GM18507 (cell line): Measurements from ENCODE around the gene MME.
"Not testable (repeated sequence)": the region's sequence is repeated elsewhere in the genome, so short reads cannot be mapped to it uniquely, and the experiment has no call there.

Experiments used
- DNase-seq: peaks from one replicate; pipeline ENCODE4 v3.0.0; 2011; ENCODE audit warnings: low read depth; ENCODE audit not compliant: insufficient read length; ENCODE audit errors: extremely low spot score
- FAIRE-seq: peaks from 2 replicates; lab custom pipeline; 2011; peaks lifted over from hg19 to GRCh38; lab: Jason Lieb, UNC

MME gene

DNA sequence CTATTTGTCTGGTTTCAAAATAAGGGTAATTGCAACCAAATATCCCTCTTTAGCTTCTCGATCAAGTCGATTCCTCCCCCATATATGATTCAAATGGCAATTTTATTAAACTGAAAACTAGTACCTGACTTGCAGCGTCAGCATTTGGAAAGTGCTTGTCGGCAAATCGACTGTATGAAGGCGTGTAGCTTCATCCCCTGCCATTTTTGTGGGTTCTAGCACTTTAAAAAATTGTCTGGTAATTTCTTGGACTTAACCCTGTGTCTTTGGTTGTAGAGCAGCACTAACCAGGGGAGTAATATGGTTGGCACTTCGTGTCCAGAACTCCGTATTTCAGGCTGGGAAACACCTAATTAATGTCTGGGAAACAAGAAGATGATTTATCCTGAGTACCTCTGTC, 573 bp downstream of the MME start:
- no peak for FAIRE-seq
- no peak for DNase-seq

DNA sequence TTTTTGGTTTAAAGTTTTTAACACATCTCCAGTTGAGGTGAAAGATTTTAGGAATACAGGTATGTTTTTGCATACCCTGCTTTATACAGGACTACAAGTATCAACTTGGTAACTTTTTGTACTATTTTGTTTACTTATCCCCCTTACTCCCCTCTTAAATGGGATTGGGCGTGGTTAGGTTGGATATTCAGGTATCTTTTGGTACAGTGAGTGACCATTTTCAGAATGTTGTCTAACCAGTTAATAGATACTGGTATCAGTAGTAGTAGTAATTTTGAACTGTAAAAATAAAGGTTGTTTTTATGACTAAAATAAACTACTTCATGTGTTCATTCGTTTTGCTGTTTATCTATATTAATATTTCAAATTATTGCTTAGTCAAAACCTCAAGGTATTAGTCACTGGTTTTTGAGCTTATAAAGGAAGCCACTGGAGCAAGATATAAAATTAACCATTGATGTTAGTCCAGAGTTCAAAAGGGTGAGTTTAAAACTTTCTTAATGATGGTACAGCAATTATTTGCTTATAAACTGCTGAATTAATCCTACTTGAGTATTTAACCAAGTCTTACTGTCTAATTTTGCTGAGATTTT, 3.3 kb downstream of the MME start:
- DNase-seq (no peak), FAIRE-seq (no peak)

DNA sequence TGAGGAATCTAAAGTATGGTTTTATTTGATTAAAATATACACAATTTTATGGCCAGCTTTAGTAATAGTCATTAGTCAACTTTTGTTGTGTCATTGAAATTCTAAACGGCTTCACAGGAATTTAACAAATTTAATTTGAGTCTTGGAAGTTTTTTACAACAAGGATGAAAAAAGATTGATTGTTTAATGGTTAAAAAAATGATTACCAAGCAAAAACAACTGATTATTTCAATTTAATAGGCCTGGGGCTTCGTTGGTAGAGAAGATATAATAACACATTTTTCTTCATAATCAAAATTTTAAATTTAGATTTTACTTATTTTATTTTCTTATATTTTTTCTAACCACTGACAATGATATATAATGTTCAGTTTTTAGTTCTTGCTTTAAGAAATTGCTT, 4.4 kb downstream of the MME start:
- FAIRE-seq: no peak
- DNase-seq: no peak

DNA sequence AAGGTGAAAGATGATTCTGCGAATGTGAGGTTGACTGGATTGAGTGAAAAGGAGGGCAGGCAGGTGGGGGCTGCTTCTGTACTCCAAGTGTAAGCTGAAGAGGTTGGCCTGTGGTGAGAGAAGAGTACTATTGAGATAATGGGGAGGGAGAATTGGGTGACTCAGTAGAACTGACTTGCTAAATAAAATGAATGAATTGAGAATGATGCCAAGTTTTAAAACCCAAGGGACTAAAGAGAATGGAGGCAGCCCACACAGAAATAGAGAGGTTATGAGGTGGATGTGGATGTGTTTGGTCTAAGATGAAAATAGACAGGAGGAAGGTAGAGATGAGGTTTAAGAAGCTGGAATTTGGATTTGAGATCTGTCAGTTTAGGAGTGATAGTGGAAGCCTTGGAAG, 5.9 kb downstream of the MME start:
- DNase-seq: no peak
- no peak for FAIRE-seq

DNA sequence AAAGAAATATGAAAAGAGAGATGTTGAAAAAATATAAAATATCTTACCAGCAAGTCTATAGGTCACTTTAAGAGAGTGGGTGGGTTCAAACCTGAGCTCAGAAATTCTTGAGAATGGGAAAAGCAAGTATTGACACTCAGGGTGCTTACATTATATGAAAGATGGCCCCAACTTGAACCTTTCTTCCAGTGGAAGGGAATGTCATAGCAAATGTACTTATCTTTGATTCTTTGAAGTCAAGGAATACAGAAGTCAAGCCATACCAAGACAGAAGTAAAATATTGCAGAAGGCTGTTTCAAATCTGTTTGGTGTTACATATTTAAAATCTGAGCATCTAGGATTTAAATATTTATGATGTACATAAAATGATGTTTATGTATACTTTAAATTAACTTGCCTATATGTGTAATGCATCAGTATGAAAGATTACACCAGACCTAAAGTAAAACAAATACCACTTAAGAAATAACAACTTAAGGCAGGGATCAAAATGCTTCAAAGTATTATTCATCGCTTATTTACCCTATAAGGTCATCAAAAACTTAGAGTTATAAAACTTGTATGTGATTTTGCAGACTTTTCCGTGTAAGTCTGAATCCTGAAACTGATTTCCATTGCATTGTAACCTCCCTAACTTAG, 8.7 kb downstream of the MME start:
- FAIRE-seq: no peak
- no peak for DNase-seq

DNA sequence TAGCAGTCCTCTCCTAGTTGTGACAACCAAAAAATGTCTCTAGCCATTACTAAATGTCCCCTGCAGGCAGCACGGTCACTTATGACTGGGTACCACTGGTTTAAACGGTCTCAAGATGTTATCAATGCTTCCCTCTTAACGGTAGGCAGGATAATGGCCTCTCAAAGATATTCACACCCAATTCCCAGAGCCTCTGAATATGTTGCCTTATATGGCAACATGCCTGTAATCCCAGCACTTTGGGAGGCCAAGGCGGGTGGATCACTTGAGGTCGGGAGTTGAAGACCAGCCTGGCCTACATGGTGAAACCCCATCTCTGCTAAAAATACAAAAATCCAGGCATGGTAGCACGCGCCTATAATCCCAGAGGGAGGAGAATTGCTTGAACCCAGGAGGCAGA, 9.4 kb downstream of the MME start:
- DNase-seq (no peak), FAIRE-seq (no peak)

DNA sequence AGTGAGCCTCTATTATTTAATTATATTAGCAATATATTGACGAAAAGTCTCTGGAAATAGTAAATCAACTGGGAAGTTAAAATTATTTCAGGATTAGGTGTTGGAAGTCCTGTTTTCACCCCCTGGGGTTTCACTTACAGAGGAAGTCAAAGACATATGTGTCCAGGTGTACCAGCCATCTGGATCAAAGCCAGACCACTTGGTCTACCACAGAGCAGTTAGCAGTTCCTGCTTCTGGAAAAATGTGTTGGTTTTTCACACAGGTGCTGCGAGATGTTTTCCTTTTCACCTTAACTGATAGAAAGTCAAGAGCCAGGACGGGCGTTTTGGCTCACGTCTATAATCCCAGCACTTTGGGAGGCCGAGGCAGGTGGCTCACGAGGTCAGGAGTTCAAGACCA, 13.1 kb downstream of the MME start:
- DNase-seq (no peak), FAIRE-seq (no peak)

DNA sequence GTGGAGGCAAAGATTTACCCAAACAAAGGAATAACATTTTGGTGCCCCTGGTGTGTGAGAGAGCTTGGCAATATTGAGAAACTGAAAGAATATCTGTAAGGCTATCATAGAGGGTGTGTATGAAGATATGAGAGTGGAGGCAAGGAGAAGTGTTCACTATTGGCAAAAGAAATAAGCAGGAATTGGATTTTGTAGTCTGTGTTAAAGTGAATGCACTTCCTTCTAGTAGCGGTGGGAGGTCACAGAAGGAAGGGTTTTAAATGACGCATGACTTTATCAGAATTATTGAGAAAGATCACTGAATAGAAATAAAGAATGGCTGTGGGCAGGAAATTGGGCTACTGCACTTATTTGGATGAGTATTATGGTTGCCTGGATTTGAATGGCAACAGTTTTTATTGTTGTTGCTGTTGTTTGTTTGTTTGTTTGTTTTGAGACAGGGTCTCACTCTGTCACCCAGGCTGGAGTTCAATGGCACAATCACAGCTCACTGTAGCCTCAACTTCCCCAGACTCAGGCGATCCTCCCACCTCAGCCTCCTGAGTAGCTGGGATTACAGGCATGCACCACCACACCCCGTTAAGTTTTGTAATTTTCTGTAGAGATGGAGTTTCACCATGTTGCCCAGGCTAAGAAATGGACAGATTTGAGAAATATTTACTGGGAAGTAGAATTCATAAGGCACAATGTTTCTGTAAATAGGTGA, 16.3 kb downstream of the MME start:
- no peak for DNase-seq
- no peak for FAIRE-seq

DNA sequence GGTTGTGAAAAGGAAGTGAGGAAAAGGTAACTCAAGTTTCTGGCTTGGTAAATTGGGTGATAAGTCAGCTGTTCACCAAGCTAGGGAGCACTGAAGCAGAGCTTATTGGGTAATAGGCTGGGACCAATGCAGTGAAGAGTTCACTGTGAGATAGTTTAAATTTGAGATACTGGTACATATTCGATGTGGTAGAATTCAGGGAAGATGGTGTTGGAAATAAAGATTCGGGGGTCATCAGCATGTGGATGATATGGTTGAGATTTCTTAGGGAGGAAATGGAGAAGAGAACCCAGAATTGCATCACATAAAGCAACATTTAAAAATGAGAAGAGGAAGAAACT, 16.9 kb downstream of the MME start:
- DNase-seq (no peak), FAIRE-seq (no peak)

DNA sequence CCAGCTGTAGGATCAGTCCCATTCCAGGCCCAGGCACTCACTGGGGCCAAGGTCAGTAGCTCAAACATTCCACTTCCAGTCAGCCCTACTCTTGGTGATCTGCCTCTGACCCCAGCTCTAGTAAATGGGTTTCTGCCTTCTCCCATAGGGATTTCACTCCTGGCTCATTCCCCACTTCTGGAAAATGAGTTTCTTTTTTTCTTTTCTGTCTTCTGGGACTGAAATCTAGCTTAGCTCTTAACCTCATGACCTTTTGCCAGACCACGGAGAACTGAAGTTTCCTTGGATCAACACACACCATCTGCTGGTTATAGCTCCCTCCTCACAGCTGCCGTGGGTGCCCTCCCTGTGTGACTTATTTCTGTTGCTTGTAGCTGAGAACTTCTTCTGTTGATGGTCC, 21.3 kb downstream of the MME start:
- no peak for FAIRE-seq

DNA sequence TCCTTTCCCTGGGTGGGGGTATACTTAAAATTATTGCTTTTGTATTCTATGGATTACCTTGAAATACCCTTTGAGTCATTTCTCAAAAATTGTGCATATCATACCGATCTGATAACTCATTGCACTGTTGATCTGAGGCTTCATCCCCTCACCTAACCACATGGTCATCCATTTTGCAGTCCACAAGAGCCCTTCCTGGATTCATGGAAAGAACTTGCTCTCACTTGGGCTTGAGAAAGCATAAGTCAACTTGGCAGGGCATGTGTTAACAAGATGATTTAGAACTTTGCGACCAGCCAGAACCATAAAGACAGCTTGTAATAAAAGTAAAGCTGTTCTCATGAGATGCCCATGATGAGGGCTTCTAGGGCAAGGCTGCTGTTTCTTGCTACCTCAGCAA, 22.2 kb downstream of the MME start:
- FAIRE-seq: no peak
- DNase-seq: no peak

More for the DNA sequence above, 21.3 kb downstream of the MME start:
- no peak for DNase-seq

DNA sequence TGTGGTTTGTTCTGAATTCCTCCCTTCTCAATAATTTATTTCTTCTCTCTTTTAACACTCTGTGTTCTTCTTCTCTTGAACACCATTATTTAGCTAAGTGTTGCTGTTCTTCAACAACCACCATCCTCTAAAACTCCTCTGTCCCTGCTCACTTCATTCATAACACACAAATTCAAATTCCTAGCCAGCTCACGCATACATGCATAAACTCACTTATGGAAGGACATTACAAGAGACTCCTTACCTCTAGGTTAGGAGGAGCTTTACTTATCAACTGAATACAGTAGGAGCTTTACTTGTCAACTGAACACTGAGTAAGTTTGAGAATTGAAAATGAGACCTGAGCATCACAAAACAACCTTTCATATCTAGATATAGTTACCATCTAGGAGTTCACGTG, 23.6 kb downstream of the MME start:
- FAIRE-seq (no peak), DNase-seq (no peak)

DNA sequence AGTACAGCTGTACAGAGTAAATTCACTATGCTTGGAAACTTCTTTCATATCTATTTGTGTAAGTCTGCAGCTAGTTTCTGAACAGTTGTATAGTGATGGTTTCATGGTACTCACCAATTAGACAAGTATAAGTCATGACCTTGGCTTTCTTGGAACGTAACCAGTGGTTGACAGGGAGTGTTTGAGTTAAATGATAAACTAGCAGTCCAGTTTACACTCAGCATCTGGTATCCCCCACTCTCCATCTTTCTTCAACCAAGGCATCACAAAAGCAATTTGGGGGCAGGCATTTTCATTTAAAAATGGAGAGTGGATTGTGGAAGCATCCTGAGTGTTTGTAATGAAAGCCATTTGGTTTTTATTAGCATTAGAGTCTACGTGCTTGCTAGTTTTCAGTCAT, 26.0 kb downstream of the MME start:
- FAIRE-seq: no peak
- DNase-seq: no peak

DNA sequence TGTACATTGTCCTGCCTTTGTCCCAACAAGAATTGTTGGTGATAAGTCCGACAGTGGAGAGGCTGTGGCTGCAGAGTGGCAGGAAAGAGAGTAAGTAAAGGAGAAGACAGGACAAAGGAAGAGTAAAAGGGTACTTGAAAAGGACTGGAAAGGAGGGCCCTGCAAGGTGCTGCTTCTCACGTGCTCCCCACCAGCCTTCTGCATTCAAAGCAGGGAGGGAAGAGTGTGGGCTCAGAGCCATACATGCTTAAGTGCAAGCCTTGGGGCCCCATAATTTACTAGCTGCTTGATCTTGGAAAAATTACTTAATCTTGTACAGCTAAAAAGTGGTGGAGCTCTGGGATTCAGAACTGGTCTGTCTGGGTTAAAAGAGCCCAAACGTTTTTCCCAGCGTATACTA, 29.9 kb downstream of the MME start:
- DNase-seq (no peak), FAIRE-seq (no peak)

DNA sequence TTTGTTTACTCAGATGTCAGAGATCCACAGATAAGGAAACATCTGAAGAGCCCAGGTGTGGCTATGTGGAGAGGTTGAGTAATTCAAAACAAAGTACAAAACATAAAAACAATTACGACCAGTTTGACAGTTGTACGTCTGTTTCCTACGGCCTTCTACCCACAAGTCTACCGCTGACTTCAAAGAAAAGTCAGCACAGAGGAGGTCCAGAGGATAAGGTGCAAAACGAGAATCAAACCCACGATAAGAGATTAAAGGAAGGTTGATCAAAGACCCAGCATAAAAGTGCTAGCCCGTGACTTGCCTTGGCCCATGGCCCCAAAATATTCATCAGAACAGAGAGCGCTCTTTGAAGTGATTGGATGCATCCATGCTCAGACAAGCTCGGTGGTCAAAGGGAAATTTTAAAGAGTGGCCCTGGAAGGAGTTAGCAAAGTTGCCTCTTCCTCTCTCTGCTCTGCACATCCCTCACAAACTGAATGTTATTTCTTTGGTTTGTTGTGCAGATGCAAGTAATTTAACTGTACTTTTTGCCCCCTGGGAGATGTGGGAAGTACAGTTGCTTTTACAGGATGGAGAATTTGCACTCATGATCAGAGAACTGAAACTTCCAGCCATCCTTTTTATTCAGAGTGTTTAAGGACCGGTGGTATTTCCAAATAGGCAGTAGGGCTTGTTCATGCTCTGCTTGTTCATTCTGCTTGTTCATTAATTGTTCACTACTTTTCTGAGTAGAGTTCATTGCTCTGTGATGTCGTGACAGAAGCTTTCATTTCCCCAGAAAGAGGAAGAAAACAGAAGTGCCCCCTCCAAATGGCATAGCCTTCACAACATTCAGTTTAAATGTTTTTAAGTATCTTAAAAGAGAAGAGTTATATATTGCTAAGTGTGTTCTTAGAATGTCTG, 31.1 kb downstream of the MME start:
- DNase-seq (no peak), FAIRE-seq (no peak)

DNA sequence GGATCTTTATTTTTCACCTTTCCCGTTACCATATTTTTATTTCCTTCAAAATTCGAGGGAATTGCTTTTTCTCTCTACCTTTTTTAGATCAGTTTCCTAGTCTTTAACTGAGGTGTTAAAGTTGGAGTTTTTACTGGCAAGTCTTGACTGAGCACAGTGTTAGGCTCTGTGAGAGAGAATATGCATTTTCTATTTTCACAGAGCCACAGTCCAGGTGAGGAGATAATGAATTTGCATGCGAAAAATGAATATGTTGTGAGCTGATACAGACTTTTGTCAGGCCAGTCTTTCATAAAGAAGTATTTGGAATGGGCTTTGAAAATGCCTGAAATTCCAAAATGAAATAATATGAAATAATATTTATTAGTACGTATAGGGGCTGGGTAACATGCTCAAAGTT, 31.9 kb downstream of the MME start:
- FAIRE-seq (no peak), DNase-seq (no peak)

DNA sequence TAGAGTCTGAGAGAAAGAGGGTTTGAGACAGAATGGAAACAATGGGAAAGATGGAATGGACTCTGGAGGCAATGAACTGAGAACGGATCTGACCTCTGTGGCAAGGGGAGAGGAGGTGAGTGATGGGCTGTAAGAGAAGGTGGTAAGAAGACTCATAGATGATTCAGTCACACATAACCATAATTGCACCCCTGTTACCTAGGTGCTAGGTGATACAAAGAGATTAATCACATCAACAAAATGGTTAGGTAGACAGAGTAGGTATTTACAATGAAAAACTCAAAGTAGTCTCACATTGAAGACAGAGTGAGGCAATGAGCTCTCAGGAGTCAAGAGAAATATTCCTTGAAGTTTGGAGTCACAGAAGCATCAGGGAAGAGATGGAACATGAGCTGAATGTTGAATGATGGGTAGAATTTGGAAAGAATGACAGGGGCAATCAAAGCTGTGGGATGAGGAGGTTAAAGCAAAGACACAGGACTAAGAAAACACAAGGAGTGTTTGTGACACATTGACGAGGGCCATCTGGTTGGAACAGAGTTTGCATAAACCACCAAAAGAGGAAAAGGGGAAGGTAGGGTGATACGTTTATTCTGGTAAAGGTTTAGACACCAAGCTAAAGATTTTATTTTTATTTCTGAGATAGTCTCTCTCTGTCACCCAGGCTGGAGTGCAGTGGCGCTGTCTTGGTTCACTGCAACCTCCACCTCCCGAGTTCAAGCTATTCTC, 32.7 kb downstream of the MME start:
- FAIRE-seq (no peak), DNase-seq (no peak)

DNA sequence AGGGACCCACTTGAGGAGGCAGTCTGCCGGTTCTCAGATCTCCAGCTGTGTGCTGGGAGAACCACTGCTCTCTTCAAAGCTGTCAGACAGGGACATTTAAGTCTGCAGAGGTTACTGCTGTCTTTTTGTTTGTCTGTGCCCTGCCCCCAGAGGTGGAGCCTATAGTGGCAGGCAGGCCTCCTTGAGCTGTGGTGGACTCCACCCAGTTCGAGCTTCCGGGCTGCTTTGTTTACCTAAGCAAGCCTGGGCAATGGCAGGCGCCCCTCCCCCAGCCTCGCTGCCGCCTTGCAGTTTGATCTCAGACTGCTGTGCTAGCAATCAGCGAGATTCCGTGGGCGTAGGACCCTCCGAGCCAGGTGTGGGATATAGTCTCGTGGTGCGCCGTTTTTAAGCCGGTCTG, 44.6 kb downstream of the MME start:
- not testable (repeated sequence) for DNase-seq, FAIRE-seq

DNA sequence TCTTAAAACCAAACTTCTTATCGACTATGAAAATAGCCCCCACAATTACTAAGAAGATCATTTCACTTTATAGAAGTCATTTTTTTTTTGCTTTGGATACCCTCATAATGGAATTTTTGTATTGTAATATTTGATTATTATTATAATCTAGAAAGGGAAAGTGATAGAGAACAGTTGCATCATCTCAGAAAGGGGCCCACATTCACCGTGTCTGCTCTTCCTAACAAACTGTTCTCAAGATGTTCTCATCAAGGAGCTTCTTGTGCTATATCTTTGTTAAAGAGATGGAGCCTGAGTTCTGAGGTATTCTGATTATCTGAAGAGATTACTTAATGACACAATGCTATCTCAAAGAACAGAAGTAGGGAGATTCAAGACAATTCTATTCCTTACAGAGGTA, 49.3 kb downstream of the MME start:
- DNase-seq (no peak), FAIRE-seq (no peak)

DNA sequence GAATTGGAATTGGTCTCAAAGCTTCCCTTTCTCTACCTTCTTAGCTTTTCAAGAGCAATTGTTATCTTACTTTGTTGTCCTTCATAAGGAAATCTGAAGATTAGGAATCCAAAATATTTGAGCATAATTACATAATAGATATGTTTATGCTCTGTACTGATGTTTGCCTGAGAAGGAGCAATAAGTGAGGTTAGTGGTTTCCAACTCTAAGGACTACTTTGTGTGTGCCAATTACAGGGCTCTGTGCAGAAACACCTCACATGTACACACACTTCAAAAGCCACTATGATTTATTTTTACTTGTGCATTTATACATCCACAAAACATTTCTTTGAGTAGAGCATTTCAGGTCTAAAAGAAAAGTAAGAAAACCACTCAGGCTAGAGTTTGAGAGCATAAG, 49.9 kb downstream of the MME start:
- FAIRE-seq: no peak
- no peak for DNase-seq
